Measurements from ENCODE around the gene ADAMTS2.

- TF ChIP-seq EZH2 (IDR thresholded peaks at IDR 0.05; ENCODE audit: insufficient read depth, poor library complexity, severe bottlenecking) (no peak), EZH2phosphoT487 (IDR thresholded peaks at IDR 0.05; ENCODE audit: insufficient read depth, low read depth) (no peak)
Measured at GRCh38 chr5:179124273-179124852, 220.9 kb downstream of the ADAMTS2 start.
